Omental fat pad (tissue), 4 donors: ENCODE results near the gene ZNF212. TPM values are rescaled to one million over a fixed set of nuclear protein-coding genes. Genes with fewer than 3 reads are reported as not detected.

Experiments used
- ATAC-seq: fragments of 150-250 bp; one replicate; pipeline ENCODE4 v1.9.1; 2016; ENCODE audit warnings: mild to moderate bottlenecking, moderate library complexity; ENCODE audit not compliant: low FRiP score
- DNase-seq: peaks from one replicate; pipeline ENCODE4 v3.0.0-alpha.2; 2019; ENCODE audit warnings: low spot score
- total RNA-seq, 4 donors: library from RNA; depleted of rRNA; stranded (reverse); fragments of >200 nt; gene quantifications; one replicate each; pipeline ENCODE4 v1.1.0, GENCODE V29; 2016
- TF ChIP-seq, protein P1 (sequence below), 3 donors: fragments of 450-650 bp; IDR thresholded peaks; one replicate each; pipeline ENCODE4 v1.5.1; 2016 to 2017; ENCODE audit warnings: antibody characterized with exemption in 3 of 3, mild to moderate bottlenecking in 3 of 3, moderate library complexity in 2 of 3

The ZNF212 gene
- total RNA-seq, 4 donors from 2014 or later: 2.4 to 8.5 (median 5.0) TPM

DNA sequence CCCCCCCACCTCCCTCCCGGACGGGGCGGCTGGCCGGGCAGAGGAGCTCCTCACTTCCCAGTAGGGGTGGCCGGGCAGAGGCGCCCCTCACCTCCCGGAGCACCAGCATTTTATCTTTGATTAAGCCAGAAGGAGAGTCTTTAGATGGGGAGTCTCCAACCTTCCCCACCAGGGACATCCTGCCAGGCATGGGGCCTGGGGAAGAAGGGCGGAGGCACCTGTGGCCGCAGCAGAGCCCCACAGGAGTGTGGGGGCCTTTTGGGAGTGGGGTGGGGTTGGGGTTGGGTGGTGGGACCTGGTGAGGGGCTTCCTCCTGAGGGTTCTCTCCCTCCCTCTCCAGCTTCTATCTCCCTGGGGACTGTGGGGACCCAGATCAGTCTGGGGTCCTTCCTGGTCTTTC lies 40.7 kb downstream of the ZNF212 start:
- TF ChIP-seq, protein P1, sequence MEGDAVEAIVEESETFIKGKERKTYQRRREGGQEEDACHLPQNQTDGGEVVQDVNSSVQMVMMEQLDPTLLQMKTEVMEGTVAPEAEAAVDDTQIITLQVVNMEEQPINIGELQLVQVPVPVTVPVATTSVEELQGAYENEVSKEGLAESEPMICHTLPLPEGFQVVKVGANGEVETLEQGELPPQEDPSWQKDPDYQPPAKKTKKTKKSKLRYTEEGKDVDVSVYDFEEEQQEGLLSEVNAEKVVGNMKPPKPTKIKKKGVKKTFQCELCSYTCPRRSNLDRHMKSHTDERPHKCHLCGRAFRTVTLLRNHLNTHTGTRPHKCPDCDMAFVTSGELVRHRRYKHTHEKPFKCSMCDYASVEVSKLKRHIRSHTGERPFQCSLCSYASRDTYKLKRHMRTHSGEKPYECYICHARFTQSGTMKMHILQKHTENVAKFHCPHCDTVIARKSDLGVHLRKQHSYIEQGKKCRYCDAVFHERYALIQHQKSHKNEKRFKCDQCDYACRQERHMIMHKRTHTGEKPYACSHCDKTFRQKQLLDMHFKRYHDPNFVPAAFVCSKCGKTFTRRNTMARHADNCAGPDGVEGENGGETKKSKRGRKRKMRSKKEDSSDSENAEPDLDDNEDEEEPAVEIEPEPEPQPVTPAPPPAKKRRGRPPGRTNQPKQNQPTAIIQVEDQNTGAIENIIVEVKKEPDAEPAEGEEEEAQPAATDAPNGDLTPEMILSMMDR (IDR thresholded peaks at IDR 0.05): no peak
- no peak for DNase-seq
- ATAC-seq: no peak

DNA sequence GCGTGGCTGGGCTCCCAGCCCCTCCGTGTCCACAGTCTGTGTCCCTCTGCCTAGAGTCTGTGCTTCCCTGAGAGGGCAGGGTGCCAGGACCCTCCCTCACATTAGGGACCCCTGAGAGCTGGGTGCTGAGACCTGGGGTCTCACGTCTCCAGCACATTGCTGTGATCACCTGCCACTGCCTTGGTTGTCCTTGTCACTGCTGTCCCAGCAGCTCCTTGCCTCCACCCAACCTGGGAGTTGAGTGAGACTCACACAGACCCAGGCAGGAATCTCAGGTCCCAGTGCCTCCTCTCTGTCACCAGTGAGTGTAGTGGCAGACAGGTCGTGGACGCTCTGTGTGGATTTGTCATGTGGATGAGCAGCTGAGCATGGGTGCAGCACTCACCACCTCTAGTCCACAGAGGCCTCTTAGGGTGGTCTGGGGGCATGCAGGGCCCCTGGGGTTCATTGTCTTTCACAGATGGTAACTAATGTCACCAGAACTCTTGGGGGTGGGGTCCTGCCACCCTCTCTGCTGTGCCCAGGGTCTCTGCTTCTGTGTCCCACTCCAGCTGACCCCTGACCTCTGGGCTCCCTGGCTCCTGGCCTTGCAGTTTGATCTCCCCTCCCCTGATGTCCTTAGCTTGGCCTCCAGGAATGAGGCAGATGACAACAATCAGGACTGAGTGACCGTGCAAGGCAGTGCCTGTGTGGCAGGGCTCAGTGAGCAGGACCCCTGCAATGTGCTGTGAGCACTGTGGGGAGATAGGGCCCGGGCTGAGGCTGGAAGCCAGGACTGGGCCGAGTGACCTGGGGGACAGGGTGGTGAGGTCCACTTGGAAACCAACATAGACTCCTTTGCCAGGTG lies 41.4 kb downstream of the ZNF212 start:
- no peak for DNase-seq
- TF ChIP-seq, protein P1 (IDR thresholded peaks at IDR 0.05): no peak
- ATAC-seq: no peak

DNA sequence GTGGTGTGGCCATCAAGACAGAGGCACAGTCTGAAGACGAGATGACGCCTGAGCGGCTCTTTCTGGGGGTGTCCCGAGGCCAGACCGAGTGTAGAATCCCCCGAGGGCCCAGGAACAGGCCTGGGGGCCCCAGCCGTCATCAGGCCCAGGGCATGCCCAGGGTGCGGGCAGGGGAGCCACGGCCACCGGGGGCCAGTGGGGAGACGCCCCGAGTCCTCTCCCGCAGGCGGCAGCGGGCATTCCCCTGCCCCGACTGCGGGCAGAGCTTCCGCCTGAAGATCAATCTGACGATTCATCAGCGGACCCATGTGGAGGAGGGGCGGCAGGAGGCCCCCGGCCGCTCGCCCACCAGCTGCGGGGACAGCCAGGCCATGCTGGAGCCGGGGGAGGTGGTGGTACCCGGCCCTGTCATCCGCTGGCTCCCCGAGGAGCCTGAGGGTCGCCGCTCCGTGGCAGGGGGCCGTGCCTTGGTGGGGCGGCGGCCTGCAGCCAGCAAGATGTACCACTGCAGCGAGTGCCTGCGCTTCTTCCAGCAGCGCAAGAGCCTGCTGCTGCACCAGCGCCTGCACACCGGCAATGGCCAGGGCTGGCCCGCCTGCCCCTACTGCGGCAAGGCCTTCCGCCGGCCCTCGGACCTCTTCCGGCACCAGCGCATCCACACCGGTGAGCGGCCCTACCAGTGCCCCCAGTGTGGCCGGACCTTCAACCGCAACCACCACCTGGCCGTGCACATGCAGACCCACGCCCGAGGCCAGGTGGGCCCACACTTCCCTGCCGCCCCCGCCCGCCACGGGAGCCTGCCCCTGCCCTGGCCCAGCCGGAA lies 42.3 kb downstream of the ZNF212 start:
- TF ChIP-seq, protein P1 (IDR thresholded peaks at IDR 0.05): no peak
- no peak for DNase-seq
- ATAC-seq: no peak

DNA sequence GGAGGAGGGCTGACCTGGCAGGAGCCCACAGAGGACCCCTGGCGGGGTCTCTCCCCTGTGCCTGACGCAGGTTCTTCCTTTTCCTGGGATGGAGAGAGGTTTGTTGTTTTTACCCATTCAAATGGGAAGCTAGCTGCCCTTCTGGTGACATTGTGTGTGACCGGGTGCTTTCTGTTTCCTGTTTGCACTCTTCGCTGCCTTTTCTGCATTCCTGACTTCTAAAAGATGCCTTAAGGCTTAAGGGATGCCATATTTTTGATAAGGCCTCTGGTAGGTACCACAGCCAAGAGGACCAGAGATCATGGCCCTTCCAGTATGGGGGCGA lies 42.8 kb downstream of the ZNF212 start:
- no peak for ATAC-seq
- TF ChIP-seq, protein P1 (IDR thresholded peaks at IDR 0.05): no peak
- no peak for DNase-seq

GRCh38 chr7:149283321-149283720 lies 43.9 kb downstream of the ZNF212 start:
- ATAC-seq (no peak), DNase-seq (no peak)
- TF ChIP-seq, protein P1 (IDR thresholded peaks at IDR 0.05): no peak

DNA sequence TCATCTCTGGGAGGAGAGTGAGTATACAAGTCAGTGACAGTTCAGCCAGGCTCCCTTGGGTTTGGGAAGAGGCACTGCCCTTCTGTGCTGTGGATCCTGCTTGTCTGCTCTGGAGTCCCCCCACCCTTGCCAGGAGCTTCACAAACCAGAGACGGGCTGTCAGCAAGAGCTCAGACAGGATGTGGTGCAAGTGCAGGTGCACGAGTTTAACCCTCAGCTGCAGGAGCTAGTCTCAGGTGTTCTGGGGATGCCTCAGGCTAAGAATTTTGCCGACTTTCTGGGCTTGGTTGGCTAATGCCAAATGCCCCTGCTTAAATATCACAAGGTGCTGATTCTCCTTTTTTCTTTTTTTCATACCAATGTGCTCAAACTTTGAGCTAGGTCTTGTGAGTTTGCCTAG lies 44.9 kb downstream of the ZNF212 start:
- DNase-seq (no peak), ATAC-seq (no peak)
- TF ChIP-seq, protein P1 (IDR thresholded peaks at IDR 0.05): no peak
